Activated CD4-positive, alpha-beta T cell treated with anti-CD3 and anti-CD28 coated beads, Interleukin-2, amount 50 U/mL, for 48 hours (primary cell): Measurements from ENCODE around the gene HIPK2.

Source experiments
- DNase-seq, 2 experiments: peaks; one replicate each; pipeline ENCODE4 v3.0.0-alpha.2; 2020

Gene HIPK2

GRCh38 chr7:139750459-139751095 is 27.2 kb downstream of the HIPK2 start:
- no peak for DNase-seq

GRCh38 chr7:139749545-139749944 is 28.3 kb downstream of the HIPK2 start:
- DNase-seq: no peak

GRCh38 chr7:139748941-139749340 is 28.9 kb downstream of the HIPK2 start:
- DNase-seq: no peak

GRCh38 chr7:139748373-139748765 is 29.4 kb downstream of the HIPK2 start:
- DNase-seq: no peak

- no peak for DNase-seq
Observed at GRCh38 chr7:139747662-139748372, 30.0 kb downstream of the HIPK2 start.

GRCh38 chr7:139746652-139747051 is 31.1 kb downstream of the HIPK2 start:
- DNase-seq: no peak

GRCh38 chr7:139745678-139746143 is 32.1 kb downstream of the HIPK2 start:
- DNase-seq: no peak

- DNase-seq: no peak
Observed at GRCh38 chr7:139744768-139745677, 32.8 kb downstream of the HIPK2 start.

- no peak for DNase-seq
Observed at GRCh38 chr7:139743967-139744767, 33.6 kb downstream of the HIPK2 start.

- DNase-seq: no peak
Observed at GRCh38 chr7:139743267-139743966, 34.4 kb downstream of the HIPK2 start.

- DNase-seq: no peak
Observed at GRCh38 chr7:139741789-139742344, 35.9 kb downstream of the HIPK2 start.

GRCh38 chr7:139741239-139741638 is 36.6 kb downstream of the HIPK2 start:
- no peak for DNase-seq

GRCh38 chr7:139739863-139740597 is 37.8 kb downstream of the HIPK2 start:
- DNase-seq: no peak

GRCh38 chr7:139738772-139739171 is 39.0 kb downstream of the HIPK2 start:
- no peak for DNase-seq

- DNase-seq: no peak
Observed at GRCh38 chr7:139738101-139738489, 39.7 kb downstream of the HIPK2 start.

GRCh38 chr7:139737221-139738100 is 40.3 kb downstream of the HIPK2 start:
- peak; percentile 31 to 41 for DNase-seq

GRCh38 chr7:139735912-139736595 is 41.7 kb downstream of the HIPK2 start:
- no peak for DNase-seq

GRCh38 chr7:139735466-139735865 is 42.3 kb downstream of the HIPK2 start:
- no peak for DNase-seq

- DNase-seq: no peak
Observed at GRCh38 chr7:139734395-139734794, 43.4 kb downstream of the HIPK2 start.
